Measurements from ENCODE around the gene KCNAB1.

KCNAB1 gene

DNA sequence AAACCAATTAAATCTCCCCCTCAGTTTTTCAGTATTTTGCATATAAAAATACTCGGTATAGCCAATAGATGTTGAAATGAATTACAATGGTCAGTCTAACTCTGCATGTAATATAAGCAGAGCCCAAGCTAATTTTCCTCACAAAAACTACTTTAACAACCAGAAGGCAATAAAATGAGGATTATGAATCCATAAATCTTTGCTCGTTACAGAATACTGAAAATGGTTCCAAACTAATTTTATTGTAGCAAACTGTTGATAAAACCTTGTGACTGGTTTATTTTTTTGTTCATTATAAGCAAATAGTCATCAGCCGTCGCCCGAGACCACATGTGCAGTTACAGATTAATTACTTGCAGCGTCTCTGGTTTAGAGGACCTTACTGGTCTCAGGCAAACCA lies 251.3 kb downstream of the KCNAB1 start:
- no peak for DNase-seq (ENCODE audit: low spot score)

DNA sequence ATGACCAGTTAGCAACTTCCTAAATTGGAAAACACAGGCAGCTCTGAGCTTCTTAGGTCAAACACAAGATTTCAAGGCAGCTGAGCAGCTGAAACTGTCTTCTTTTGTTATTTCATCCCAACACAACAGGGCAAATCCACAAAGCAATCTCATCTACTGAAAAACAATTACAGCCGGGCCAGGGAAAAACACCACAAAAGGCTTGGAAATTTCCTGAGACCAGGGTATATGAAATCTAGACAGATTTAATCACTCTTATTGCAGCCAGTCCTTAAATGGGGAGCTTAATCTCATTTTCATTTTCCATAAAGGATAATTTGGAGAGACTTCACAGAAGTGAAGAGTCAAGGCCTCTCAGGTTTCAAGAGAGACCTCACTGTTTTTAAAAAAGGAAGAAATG lies 252.7 kb downstream of the KCNAB1 start:
- no peak for DNase-seq (ENCODE audit: low spot score)

DNA sequence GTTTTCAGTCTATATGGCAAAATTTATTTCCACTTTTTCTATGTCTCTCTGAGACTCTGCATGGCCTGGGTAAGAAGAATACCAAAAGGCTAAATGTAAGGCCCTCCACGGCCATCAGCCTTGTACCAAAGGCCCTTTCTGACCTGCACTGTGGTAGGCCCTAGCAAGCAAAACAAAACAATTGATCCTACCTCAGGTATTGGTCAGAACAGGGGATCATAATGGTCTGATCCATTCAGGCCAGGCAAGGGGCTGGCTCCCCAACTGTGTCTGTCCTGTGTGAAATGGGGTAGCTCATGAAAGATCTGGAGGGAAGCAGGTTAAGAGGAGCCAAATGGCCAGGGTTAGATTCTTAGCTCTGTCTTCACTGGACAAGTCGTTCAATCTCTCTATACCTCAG lies 253.3 kb downstream of the KCNAB1 start:
- DNase-seq (ENCODE audit: low spot score), result no peak

DNA sequence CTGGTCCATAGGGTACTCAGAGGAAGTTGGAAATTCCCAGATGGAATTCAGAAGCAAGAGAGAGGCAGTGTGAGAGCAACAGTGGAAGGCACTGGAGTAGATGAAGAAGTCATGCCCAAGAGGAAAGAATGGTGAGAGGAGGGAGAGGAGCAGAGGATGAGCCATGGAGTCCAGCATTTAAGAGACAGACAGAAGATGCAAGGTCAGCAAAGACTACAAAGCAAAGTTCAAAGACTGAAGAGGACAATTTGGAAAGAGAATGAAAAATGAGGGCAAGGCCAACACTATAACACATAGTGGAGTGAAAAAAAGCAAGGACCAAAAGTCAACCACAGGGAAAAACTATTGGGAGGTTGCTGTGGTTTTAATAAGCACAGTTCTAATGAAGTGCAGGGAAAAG lies 255.8 kb downstream of the KCNAB1 start:
- DNase-seq (ENCODE audit: low spot score), result no peak

DNA sequence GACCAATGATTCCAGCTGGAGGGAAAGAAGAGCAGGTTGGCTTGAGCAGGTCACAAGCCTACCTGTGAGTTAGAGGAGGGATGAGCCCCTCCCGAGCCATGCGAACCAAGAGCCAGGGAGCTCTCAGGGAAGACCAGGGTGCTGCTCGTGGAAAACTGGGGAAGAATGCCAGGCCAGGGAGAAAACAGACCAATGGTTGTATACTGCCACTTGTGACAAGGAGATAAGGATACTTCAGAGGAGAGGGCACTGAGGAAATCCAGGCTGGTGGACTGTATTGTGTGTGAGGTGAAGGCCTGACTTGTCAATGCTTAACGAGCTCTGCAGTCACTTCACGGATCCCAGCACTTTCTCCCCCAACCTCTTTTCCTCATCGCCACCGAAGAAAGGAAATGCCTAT lies 256.9 kb downstream of the KCNAB1 start:
- no peak for DNase-seq (ENCODE audit: low spot score)

DNA sequence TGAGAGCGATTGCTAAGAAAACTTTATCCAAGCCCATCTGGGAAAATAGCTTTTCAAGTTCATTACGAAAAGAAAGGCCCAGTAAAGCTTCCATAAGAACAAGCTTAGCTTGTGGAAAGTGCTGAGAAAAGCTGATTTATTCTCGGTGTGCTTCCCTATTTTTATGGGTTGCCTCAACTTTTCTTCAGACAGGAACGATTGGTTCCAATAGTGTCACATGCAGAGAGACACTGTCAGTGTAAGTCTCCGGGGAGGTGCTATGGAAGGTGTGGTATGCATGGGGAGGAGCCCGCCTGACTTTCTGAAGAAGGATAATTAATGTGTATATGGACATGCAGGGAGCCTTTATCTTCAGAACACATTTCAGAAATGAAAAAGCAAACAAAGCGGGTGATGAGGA lies 257.3 kb downstream of the KCNAB1 start:
- no peak for DNase-seq (ENCODE audit: low spot score)

DNA sequence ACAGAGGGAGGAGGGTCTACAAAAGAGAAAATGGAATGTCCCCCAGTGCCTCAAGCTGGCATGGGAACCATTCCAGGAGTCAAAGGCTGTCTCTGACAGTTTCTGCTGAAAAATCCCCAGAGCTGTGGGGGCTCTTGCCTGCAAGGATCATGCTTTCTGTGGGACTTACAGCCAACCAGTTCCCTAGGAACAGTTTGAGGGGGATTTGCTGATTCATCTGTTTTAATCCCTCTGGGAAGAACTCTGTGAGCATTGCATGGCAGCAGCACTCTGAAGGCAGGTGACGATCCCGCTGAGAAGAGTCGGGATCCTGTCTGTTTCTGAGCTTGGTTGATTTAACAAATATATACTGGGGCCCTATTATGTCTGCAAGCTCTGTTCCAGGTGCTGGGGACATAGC lies 258.5 kb downstream of the KCNAB1 start:
- no peak for DNase-seq (ENCODE audit: low spot score)

DNA sequence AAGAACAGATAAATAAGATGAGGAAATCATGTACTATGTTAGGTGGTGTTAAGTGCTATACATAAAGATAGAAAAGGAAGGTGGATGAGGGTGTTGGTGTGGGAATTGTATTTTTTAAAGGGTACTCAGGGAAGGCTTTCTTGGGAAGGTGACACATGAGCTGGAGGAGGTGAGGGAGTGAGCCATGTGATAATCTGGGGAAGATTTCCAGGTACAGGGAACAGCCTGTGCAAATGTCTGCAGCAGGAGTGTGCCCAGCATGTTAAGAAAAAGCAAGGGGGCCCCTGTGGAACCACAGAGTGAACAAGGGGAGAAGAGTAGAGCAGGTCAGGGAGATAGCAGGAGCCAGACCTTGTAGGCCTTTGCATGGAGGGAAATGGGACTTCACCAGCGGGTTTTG lies 258.9 kb downstream of the KCNAB1 start:
- DNase-seq (ENCODE audit: low spot score), result no peak

DNA sequence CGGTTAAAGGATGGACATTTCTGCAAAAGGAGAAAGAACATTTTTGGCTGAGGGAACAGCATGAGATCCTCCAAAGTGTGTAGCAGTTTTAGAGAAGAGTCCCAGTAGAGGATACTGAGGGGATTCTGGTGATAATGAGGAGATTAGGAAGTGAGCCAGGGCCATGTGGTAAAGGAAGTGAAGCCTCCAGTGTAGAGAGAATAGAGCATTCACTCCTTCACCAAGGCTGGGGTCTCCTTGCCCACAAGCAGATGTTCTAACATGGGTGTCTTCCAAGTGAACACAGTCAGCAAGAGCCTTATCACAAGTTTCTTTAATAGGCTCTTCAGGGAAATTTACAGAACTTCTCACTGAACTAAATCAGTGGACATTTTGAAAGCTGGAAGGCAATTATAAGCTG lies 260.9 kb downstream of the KCNAB1 start:
- no peak for DNase-seq (ENCODE audit: low spot score)

DNA sequence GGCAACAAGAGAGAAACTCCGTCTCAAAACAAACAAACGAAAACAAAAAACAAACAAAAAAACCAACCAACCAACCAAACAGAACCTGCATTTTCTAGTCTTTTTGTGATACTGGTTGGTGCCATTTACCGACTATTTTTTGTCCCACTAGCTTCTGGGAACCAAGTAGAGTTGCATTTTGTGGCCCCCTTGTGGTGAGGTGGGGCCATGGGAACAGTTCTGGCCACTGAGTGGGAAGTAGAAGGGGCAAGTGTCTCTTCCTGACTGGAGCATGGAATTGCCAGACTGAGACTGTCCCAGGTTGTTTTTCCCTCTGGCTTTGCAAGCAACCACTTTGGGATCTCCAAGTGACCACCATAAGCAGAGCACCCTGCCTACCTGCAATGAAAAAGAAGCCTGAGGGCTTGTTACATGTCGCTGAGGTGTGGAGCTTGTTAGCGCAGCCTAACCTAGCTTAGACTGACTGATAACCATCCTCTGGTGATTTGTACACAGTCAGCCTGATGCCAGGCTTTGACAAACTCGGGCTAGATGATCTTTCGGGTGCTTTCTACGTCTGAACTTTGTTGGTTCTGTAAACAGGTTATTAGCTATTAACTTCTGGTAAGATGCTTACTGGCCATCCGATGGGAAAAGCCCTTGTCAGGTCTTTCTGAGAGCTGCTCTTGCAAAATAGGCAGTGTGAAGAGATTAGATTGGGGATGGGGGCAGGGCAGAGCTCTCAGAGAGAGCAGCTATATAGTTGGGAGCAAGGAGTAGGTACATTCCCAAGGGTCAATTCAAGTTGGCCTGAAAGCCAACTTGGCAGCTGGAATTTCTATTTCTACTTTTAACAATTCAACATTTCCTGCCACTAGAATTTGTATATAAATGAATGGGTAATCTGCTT lies 262.3 kb downstream of the KCNAB1 start:
- DNase-seq (ENCODE audit: low spot score), result peak; percentile 57

DNA sequence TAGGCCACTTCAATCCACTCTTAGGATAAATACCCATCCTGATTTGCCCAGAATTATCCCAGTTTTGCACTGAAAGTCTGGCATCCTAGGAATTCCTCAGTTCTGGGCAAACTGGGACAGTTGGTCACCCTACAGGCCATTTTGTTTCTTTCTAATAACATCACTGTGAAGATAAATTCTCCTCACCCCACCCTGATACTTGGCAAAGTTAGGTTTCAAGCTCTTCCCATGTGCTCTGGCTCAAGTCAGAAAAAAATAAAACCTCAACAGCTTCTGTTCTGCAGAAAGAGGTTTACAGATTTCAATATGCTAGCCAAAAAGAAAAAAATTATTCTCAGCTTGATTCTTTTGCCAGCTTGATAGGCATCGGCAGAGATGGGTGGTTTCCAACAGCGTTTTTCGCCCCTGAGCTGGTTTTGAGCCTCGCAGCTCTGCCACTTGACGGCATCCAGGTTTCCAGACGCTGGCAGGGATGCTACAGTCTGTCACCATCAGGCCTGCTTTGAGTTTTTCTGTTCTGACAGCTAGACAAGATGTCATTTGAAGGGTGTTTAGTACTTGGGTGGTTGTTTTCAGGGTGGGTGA lies 263.2 kb downstream of the KCNAB1 start:
- DNase-seq (ENCODE audit: low spot score), result no peak

DNA sequence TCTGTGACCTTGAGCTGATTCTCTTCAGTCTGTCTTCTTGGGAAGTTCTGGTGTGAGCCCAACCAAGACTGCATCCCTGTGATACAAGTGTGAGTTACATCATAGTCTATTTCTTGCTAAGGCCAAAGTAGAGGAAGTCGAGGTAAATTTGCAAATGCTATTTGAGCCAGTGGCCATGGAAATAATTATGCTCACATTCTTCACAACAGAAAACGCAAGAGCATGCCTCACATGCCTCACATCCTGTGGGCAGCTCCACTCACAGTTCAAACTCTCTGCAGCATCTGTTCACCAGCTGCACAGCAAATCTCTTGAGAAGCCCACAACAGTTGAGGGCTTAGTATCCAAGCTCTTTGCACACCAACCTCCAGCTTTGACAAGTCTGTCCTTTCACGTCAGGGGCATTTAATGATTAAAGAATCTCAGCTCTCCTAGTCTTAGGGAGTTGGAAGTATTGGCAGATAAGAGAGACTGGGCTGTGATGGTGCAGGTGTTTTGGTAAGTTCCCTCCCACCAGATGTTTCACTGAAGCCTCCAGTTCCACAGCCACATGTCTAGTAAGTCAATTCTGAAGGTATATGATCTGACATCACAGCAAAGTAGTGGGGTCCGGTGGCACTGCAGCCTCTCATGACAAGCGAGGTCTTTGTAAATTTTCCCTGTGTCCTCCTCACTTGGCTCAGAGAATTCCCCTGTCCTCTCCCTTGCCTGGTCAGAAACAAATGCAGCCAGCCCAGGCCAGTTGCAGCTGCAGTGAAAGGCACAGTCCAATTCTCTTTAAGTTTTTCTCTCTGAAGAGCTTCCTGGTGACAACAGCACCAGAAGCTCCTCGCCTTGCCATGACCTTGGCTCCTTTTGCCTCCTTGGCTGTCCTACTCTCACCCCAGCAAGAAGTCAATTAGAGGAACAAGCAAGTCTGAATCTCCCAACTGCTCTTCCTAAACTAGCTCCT lies 268.4 kb downstream of the KCNAB1 start:
- peak; percentile 10 for DNase-seq (ENCODE audit: low spot score)

DNA sequence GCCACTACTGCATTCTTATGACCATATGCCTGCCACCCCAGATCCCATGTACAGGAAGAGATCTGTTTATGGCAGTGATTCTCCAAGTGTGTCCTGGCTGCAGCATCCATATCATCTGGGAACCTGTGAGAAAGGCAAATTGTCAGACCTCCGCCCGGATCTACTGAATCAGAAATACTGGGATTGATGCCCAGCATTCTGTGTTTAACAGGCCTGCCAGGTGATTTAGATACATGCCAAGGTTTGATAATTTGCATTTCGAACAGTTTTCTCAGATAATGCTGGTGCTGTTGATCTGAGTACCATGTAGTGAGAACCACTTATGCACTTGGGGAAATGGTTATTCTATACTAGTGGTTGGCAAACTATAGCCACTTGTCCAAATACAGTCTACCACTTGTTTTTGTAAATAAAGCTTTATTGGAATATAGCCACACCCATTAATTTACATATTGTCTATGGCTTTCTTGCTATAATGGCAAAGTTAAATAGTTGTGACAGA lies 269.1 kb downstream of the KCNAB1 start:
- no peak for DNase-seq (ENCODE audit: low spot score)

DNA sequence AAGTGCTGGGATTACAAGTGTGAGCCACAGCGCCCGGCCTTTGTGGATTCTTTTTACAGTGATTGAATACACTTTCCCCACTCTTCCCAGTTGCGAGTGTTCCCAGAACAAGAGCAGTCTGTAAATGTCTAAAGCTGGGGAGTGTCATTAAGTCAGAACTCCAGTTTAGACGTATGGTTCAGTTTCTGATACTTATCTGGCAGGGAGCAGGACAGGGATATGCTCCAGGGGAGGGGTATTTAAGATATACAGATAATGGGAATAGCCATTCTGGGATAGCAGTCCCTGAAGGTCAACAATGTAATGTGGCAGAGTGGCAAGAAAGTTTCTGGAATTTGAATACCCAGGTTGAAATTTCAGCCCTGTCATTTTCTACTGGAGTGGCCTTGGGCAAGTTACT lies 270.5 kb downstream of the KCNAB1 start:
- DNase-seq (ENCODE audit: low spot score), result no peak

DNA sequence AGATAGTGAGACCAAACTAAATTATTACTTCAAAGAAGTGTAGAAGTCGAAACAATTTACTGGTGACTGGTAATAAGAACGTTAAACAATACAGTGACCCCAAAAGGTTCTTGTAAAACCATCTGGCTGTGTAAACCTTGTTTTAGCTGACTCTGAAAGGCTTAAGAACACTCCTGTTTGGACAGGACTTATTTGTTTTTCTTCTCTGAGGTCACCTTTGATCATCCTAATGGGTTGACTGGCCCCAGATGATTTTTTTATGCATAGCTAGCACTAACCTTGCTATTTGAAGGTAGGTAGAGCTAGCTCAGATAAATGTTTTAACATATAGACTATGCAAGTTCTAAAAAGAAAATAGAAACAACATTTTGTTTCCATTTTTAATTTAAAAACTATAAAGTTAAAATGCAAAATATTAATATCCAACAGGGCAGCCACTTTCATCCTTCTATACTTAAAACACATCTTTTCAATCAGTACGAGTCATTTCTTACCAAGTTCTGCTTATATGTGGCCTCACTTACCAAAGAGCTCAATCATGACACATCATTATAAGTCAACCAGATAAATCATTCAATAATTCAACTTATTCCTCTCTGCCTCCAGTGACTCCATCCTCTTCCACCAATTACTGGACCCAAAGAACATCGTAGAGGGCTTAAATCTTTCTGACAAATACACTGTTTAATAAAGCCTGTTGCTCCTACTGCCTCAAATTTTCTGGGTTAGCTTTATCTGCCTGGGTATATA lies 275.8 kb downstream of the KCNAB1 start:
- DNase-seq (ENCODE audit: low spot score), result peak; percentile 21

DNA sequence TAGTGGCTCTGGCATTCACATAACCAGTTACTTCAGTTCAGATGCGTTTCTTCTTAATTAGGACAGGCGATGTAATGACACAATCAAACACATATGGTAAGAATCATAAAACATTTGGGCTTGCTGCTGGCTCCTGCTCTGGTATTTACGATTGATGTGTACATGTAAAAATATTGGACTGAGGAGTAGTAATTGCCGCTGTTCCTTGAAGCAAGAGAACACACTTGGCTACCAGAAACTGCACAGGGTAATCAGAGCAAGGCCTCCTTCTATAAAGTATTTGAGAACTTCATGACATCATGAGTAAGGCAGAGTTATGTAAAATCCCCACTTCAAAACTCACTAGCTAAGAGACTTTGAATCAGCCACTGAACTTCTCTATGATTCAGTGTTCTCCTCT lies 276.5 kb downstream of the KCNAB1 start:
- no peak for DNase-seq (ENCODE audit: low spot score)

DNA sequence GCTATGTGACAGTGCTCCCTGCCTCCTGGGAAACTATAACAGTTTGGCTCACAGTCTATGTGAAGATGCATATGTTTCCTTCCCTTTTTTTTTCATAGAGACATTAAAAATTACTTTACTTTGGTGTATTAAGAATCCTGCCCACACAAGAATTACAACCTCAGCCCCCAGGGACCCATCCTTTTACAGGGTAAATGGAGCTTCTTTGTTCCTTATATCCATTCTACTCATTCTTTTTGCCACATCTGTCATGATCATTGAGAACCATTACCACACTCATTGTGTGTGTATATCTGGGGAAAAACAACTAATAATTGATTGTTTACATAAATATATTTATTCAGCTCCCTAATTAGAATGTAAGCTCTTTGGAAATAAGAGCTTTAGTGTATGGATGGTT lies 277.2 kb downstream of the KCNAB1 start:
- no peak for DNase-seq (ENCODE audit: low spot score)

DNA sequence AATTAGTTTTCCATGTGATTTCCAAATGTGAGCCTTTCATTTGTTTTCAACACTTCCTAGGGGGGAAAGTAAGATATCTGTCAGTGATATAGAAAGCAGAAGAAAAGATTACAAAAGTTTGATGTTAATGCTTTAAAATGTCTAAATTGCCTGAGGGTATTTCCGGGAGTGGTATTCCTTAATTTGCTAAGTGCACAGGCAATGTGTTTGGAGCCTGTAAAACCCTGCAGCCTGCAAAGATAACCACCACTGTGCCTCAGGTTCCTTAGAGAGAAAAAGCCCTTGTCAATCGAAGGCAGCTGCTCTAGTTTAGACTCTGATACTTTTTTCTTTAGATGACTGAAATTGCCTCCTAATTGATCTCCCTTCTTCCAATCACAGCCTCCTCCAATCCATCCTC lies 279.7 kb downstream of the KCNAB1 start:
- DNase-seq (ENCODE audit: low spot score), result no peak

DNA sequence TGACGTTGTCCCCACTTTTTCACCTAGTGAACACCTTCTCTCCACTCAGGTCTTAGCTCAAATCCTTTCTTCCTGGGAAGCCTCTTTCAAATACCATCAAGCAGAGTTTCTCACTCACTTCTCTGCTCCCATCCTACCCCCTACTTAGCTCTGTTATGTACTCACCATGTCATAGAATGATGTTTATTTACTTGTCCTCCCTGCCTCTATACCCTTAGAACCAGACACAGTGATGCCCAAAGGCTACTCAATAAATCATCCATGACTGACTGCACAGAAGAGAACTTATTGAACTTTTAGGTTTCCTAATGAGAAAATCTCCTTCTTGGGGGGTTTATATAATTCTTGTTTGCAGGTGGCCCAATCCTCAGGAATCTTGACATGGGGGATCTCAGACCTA lies 280.4 kb downstream of the KCNAB1 start:
- DNase-seq (ENCODE audit: low spot score), result no peak

DNA sequence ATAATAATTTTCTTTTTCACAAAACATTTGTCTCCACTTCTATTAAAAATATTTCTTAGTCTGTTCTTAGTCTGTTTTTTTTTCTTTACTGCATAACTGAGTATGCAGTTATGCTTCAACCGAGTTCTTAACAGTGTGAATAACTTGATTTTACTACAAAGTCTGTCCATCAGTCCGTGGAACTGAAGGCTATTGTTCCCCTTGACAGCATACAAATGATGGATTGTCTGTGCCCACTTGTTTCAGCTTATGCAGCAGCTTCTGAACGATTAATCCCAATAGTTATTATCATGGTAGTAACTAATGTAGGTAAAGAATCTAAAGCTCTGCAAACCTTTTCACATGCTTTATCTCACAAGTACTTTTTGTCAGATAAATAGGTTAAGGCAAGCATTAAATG lies 283.8 kb downstream of the KCNAB1 start:
- no peak for DNase-seq (ENCODE audit: low spot score)

DNA sequence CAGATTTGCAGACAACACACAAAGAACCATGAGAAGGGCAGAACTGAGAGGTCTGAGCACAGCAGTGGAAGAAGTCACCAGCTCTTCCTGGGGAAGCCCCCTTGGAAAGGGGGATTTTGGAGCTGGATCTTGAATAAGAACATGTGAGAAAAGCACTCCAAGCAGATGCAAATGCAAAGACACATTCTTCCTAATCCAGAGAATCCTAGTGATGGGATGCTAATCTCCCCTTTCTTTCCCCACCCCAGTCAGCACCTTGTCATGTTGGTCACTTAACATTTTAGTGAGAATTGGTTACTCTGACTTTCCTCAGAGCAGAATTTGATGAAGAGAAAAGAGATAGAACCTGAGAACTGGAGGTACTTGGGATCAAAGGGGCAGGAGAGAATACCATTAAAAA lies 286.0 kb downstream of the KCNAB1 start:
- DNase-seq (ENCODE audit: low spot score), result no peak
